ENCODE results near the gene IPO4. TPM values are rescaled to one million over a fixed set of nuclear protein-coding genes. Genes with fewer than 3 reads are reported as not detected.
A peak's percentile ranks its signal among the peaks of the same experiment; 100 is the strongest.

IPO4 gene
- total RNA-seq, 1 experiment from 2014 or later: 102 TPM

DNA sequence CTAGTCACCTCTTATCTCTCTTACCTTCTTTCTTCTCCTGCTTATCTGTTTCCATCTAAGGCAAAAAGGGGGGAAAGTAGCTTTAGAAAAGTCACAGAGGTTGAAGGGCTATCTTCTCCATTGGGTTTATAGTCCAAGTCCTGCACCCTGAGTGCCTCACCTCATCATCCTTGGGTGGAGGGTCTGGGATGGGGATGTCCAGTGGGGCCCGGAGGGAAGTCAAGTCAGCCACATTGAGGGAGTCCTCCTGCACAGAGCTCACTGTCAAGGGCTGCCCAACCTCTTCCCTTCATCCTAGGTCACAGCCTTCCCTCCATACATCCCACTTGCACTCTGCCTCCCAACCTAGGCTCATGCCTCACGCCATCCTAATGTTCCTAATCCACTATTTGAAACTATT lies 43.4 kb downstream of the IPO4 start:
- no peaks in the 10 kb centered on the region for H3K9me2 ChIP-seq (ENCODE audit: insufficient read depth)
- no peaks in the 10 kb centered on the region for H3K9me3 ChIP-seq (ENCODE audit: control insufficient read depth in 1 of 2, insufficient read depth in 1 of 2, low read depth in 1 of 2, low read length in 2 of 2)
- no TSS peak for BruUV-seq (replicated peaks)
- no peak overlapping the region for H2AFZ ChIP-seq (ENCODE audit: low read depth, low read length, poor library complexity, severe bottlenecking)
- H3K9ac ChIP-seq (ENCODE audit: low read length): peak overlapping the region; percentile 86
- H3K27ac ChIP-seq (ENCODE audit: low read depth, low read length): peak overlapping the region; percentile 83
- peaks cover 16 to 19% of the 10 kb centered on the region in 2 experiments; a peak in 3 of 4 replicates for H3K36me3 ChIP-seq (ENCODE audit: control insufficient read depth in 1 of 2, insufficient read depth in 2 of 2, low read length in 2 of 2)
- H3K4me3 ChIP-seq (replicated peaks in 1 of 2; ENCODE audit: low read depth in 1 of 2, low read length in 2 of 2): peak overlapping the region; percentile 97 to 99
- peaks cover 61% of the 10 kb centered on the region for H3K79me2 ChIP-seq (ENCODE audit: insufficient read depth, low read length)
- peak overlapping the region; percentile 92 for H3K4me2 ChIP-seq (ENCODE audit: low read length)
- ChIA-PET RAD21 (ENCODE audit: low non-redundant PET in 1 of 2, low total read pairs in 2 of 2, uncharacterized antibody in 2 of 2, unreplicated experiment in 2 of 2) (no interaction called here), POLR2A (interaction anchor here (2.3 kb wide), 1 partner anchor 51 kb away, joined by 9 read pairs; the partner anchor contains the start of gene PCK2), CTCF (interaction anchor here (2.4 to 3.9 kb wide), 2 partner anchors 16 to 36 kb away, joined by 7 to 19 read pairs; partner anchors contain the start of gene IRF9)
- H3K27me3 ChIP-seq (ENCODE audit: insufficient read depth, low read length): no peaks in the 10 kb centered on the region
- DNase-seq (ENCODE audit: low read depth, low spot score): no peak
- peaks cover 19 to 27% of the 10 kb centered on the region in 2 experiments for H3K4me1 ChIP-seq (ENCODE audit: control insufficient read depth in 1 of 2, insufficient read depth in 2 of 2, low read length in 2 of 2)
- TF ChIP-seq ATF3 (IDR thresholded peaks at IDR 0.05) (no peak), REST (IDR thresholded peaks at IDR 0.05; ENCODE audit: low read depth) (no peak)
- intact Hi-C loops (cut with micrococcal nuclease): no loop called here
- ATAC-seq: no peak
- no peaks in the 10 kb centered on the region for H4K20me1 ChIP-seq (ENCODE audit: insufficient read depth)

GRCh38 chr14:24144451-24144850 lies 44.2 kb downstream of the IPO4 start:
- ATAC-seq (no peak), DNase-seq (ENCODE audit: low read depth, low spot score) (no peak)
- Histone ChIP-seq H3K36me3 (ENCODE audit: control insufficient read depth in 1 of 2, insufficient read depth in 2 of 2, low read length in 2 of 2) (peaks cover 8 to 14% of the 10 kb centered on the region in 2 experiments; a peak in 3 of 4 replicates), H2AFZ (ENCODE audit: low read depth, low read length, poor library complexity, severe bottlenecking) (no peak overlapping the region), H3K4me2 (ENCODE audit: low read length) (no peak overlapping the region), H3K9me2 (ENCODE audit: insufficient read depth) (no peaks in the 10 kb centered on the region), H3K9me3 (ENCODE audit: control insufficient read depth in 1 of 2, insufficient read depth in 1 of 2, low read depth in 1 of 2, low read length in 2 of 2) (no peaks in the 10 kb centered on the region), H3K27ac (ENCODE audit: low read depth, low read length) (no peak overlapping the region), H3K4me3 (replicated peaks in 1 of 2; ENCODE audit: low read depth in 1 of 2, low read length in 2 of 2) (no peak overlapping the region), H3K9ac (ENCODE audit: low read length) (no peak overlapping the region), H3K79me2 (ENCODE audit: insufficient read depth, low read length) (peaks cover 61% of the 10 kb centered on the region), H3K27me3 (ENCODE audit: insufficient read depth, low read length) (no peaks in the 10 kb centered on the region), H4K20me1 (ENCODE audit: insufficient read depth) (no peaks in the 10 kb centered on the region), H3K4me1 (ENCODE audit: control insufficient read depth in 1 of 2, insufficient read depth in 2 of 2, low read length in 2 of 2) (peaks cover 24 to 32% of the 10 kb centered on the region in 2 experiments)
- intact Hi-C loops (cut with micrococcal nuclease): no loop called here
- TF ChIP-seq CEBPB (IDR thresholded peaks at IDR 0.05; ENCODE audit: low read depth) (no peak), TCF7L2 (IDR thresholded peaks at IDR 0.05; ENCODE audit: borderline replicate concordance, extremely low read depth, insufficient read depth, insufficient read length) (no peak), CBX3 (IDR thresholded peaks at IDR 0.05; ENCODE audit: low read depth) (no peak), EZH2 (IDR thresholded peaks at IDR 0.05) (no peak), FOSL1 (IDR thresholded peaks at IDR 0.05; ENCODE audit: low read depth) (no peak), ELF1 (IDR thresholded peaks at IDR 0.05; ENCODE audit: borderline replicate concordance, low read depth) (no peak), POLR2AphosphoS5 (IDR thresholded peaks at IDR 0.05; ENCODE audit: low read depth, low read length) (no peak), EGR1 (IDR thresholded peaks at IDR 0.05; ENCODE audit: low read depth) (no peak), POLR2A (IDR thresholded peaks at IDR 0.05; ENCODE audit: borderline replicate concordance, extremely low read depth, insufficient read depth, insufficient read length) (no peak), ATF3 (IDR thresholded peaks at IDR 0.05) (no peak), ZNF274 (IDR thresholded peaks at IDR 0.05; ENCODE audit: low read depth, low read length) (no peak), SIN3A (IDR thresholded peaks at IDR 0.05; ENCODE audit: low read depth) (no peak), ZFX (IDR thresholded peaks at IDR 0.05) (no peak), JUND (IDR thresholded peaks at IDR 0.05) (no peak), EZH2phosphoT487 (IDR thresholded peaks at IDR 0.05; ENCODE audit: borderline replicate concordance) (no peak), SP1 (IDR thresholded peaks at IDR 0.05; ENCODE audit: low read depth) (no peak)
- TF ChIP-seq, protein P1, sequence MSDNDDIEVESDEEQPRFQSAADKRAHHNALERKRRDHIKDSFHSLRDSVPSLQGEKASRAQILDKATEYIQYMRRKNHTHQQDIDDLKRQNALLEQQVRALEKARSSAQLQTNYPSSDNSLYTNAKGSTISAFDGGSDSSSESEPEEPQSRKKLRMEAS (IDR thresholded peaks at IDR 0.05): no peak
- ChIA-PET POLR2A (no interaction called here), RAD21 (ENCODE audit: low non-redundant PET in 1 of 2, low total read pairs in 2 of 2, uncharacterized antibody in 2 of 2, unreplicated experiment in 2 of 2) (no interaction called here), CTCF (no interaction called here)
- BruUV-seq (replicated peaks): no TSS peak
